ENCODE measurements around the gene IQGAP1.
"Not testable (repeated sequence)": the region's sequence is repeated elsewhere in the genome, so short reads cannot be mapped to it uniquely, and the experiment has no call there.

The IQGAP1 gene

GRCh38 chr15:90367576-90367975 lies 20.5 kb upstream of the IQGAP1 start:
- FAIRE-seq, result no peak

GRCh38 chr15:90375071-90375470 lies 13.0 kb upstream of the IQGAP1 start:
- no peak for FAIRE-seq

- FAIRE-seq, result no peak
Measured at GRCh38 chr15:90376789-90377188, 11.3 kb upstream of the IQGAP1 start.

- FAIRE-seq, result no peak
Measured at GRCh38 chr15:90379263-90379662, 8.8 kb upstream of the IQGAP1 start.

GRCh38 chr15:90381515-90381914 lies 6.5 kb upstream of the IQGAP1 start:
- no peak for FAIRE-seq

GRCh38 chr15:90382320-90382719 lies 5.7 kb upstream of the IQGAP1 start:
- no peak for FAIRE-seq

- no peak for FAIRE-seq
Measured at GRCh38 chr15:90386221-90386620, 1.8 kb upstream of the IQGAP1 start.

GRCh38 chr15:90388462-90389380 lies 679 bp downstream of the IQGAP1 start:
- no peak for FAIRE-seq

GRCh38 chr15:90389513-90389912 lies 1.5 kb downstream of the IQGAP1 start:
- no peak for FAIRE-seq

GRCh38 chr15:90393040-90393439 lies 5.0 kb downstream of the IQGAP1 start:
- FAIRE-seq, result no peak

- FAIRE-seq, result no peak
Measured at GRCh38 chr15:90394074-90394473, 6.0 kb downstream of the IQGAP1 start.

GRCh38 chr15:90394748-90395442 lies 6.9 kb downstream of the IQGAP1 start:
- no peak for FAIRE-seq

- no peak for FAIRE-seq
Measured at GRCh38 chr15:90396321-90396720, 8.3 kb downstream of the IQGAP1 start.

GRCh38 chr15:90400005-90400758 lies 12.1 kb downstream of the IQGAP1 start:
- FAIRE-seq, result no peak

GRCh38 chr15:90400759-90401314 lies 12.8 kb downstream of the IQGAP1 start:
- FAIRE-seq, result peak; percentile 83

GRCh38 chr15:90401495-90401894 lies 13.5 kb downstream of the IQGAP1 start:
- no peak for FAIRE-seq

GRCh38 chr15:90402223-90402622 lies 14.2 kb downstream of the IQGAP1 start:
- FAIRE-seq, result no peak

- FAIRE-seq, result no peak
Measured at GRCh38 chr15:90402767-90403166, 14.7 kb downstream of the IQGAP1 start.

GRCh38 chr15:90405055-90405607 lies 17.1 kb downstream of the IQGAP1 start:
- no peak for FAIRE-seq

- no peak for FAIRE-seq
Measured at GRCh38 chr15:90407336-90407735, 19.3 kb downstream of the IQGAP1 start.

GRCh38 chr15:90407871-90408317 lies 19.9 kb downstream of the IQGAP1 start:
- FAIRE-seq, result no peak

- no peak for FAIRE-seq
Measured at GRCh38 chr15:90408657-90409056, 20.6 kb downstream of the IQGAP1 start.

- FAIRE-seq, result not testable (repeated sequence)
Measured at GRCh38 chr15:90409587-90409986, 21.5 kb downstream of the IQGAP1 start.
